Thyroid gland (tissue), 4 donors: Measurements from ENCODE around the gene SBK1. TPM values are rescaled to one million over a fixed set of nuclear protein-coding genes. Genes with fewer than 3 reads are reported as not detected.

ENCODE experiments used
- DNase-seq, 2 donors: peaks; one replicate each; pipeline ENCODE4 v3.0.0-alpha.2; 2019
- H3K27ac ChIP-seq, 3 donors: fragments of 200-600 bp; sonication (generic); 1 replicate in 2 of 3; 2 replicates in 1 of 3; pipeline ENCODE4 v1.5.1; 2016 to 2019; ENCODE audit warnings: mild to moderate bottlenecking in 1 of 3, moderate library complexity in 1 of 3
- H3K27me3 ChIP-seq: fragments of 200-600 bp; sonication (generic); one replicate; pipeline ENCODE4 v1.5.1; 2019
- H3K36me3 ChIP-seq, 2 donors: fragments of 200-600 bp; sonication (generic); one replicate each; pipeline ENCODE4 v1.5.1; 2016 to 2019
- H3K4me1 ChIP-seq, 2 donors: fragments of 200-600 bp; sonication (generic); one replicate each; pipeline ENCODE4 v1.5.1; 2017 to 2019
- H3K4me3 ChIP-seq, 3 donors: fragments of 200-600 bp; sonication (generic); replicated peaks in 1 of 3; 1 replicate in 2 of 3; 2 replicates in 1 of 3; pipeline ENCODE4 v1.5.1; 2016; ENCODE audit warnings: mild to moderate bottlenecking in 1 of 3
- H3K9me3 ChIP-seq: fragments of 200-600 bp; sonication (generic); one replicate; pipeline ENCODE4 v1.5.1; 2017
- CTCF ChIP-seq, 6 experiments: fragments of 200-600 bp in 3 of 6; fragments of 450-650 bp in 3 of 6; sonication (generic) in 3 of 6; IDR thresholded peaks; one replicate each; pipeline ENCODE4 v1.5.1; 2016 to 2019; ENCODE audit warnings: antibody characterized with exemption in 6 of 6, mild to moderate bottlenecking in 2 of 6, inconsistent platforms in 1 of 6, moderate library complexity in 1 of 6
- POLR2A ChIP-seq, 2 donors: fragments of 450-650 bp; IDR thresholded peaks; one replicate each; pipeline ENCODE4 v1.6.1; 2017; ENCODE audit warnings: antibody characterized with exemption in 2 of 2, mild to moderate bottlenecking in 2 of 2, moderate library complexity in 1 of 2
- WGBS, 2 donors: methylation state at CpG; one replicate each; pipeline ENCODE4 v1.1.5; 2017; 5-methylcytosine and 5-hydroxymethylcytosine counted together
- intact Hi-C: fragments of 100-400 bp; cut with DNase I; formaldehyde crosslinking; loops from one replicate; pipeline ENCODE4 v1.15.1; 2023
- total RNA-seq, 4 donors: library from RNA; depleted of rRNA; stranded (reverse); fragments of >200 nt; gene quantifications; one replicate each; pipeline ENCODE4 v1.2.3, GENCODE V29; 2016

The SBK1 gene
- total RNA-seq, 4 donors from 2014 or later: 2.8 to 6.8 (median 4.8) TPM

DNA sequence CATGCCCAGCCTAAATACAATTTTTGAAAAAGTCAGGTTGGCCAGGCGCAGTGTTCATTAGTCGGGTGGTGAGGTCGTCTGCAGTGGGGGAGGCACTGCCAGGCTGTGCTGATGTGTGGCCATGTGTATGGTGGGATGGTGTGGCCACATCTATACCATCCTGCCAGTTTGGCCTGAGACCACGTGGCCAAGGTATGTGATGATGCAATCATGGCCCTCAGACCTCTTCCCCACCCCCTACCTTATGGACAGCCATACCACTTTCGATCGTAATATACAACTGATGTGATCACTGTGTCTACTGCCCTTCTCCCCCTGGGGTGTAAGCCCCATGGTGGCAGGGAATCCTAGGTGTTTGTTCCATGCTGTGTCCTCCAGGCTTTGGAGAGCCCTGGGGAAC is 23.7 kb downstream of the SBK1 start:
- TF ChIP-seq POLR2A (IDR thresholded peaks at IDR 0.05) (no peak), CTCF (IDR thresholded peaks at IDR 0.05) (no peak)
- H3K4me3 ChIP-seq: no peak overlapping the region
- H3K27ac ChIP-seq: no peak overlapping the region
- no peaks in the 10 kb centered on the region for H3K36me3 ChIP-seq
- H3K27me3 ChIP-seq: no peaks in the 10 kb centered on the region
- no peak for DNase-seq
- intact Hi-C loops: loop anchor here (2.0 kb wide), 1 partner anchor 37 kb away; no protein-coding TSS in a partner anchor
- H3K4me1 ChIP-seq: no peaks in the 10 kb centered on the region
- WGBS, 2 donors: 84 to 88% methylated on average over 4 to 6 of the region's 6 CpGs
- H3K9me3 ChIP-seq: no peaks in the 10 kb centered on the region

DNA sequence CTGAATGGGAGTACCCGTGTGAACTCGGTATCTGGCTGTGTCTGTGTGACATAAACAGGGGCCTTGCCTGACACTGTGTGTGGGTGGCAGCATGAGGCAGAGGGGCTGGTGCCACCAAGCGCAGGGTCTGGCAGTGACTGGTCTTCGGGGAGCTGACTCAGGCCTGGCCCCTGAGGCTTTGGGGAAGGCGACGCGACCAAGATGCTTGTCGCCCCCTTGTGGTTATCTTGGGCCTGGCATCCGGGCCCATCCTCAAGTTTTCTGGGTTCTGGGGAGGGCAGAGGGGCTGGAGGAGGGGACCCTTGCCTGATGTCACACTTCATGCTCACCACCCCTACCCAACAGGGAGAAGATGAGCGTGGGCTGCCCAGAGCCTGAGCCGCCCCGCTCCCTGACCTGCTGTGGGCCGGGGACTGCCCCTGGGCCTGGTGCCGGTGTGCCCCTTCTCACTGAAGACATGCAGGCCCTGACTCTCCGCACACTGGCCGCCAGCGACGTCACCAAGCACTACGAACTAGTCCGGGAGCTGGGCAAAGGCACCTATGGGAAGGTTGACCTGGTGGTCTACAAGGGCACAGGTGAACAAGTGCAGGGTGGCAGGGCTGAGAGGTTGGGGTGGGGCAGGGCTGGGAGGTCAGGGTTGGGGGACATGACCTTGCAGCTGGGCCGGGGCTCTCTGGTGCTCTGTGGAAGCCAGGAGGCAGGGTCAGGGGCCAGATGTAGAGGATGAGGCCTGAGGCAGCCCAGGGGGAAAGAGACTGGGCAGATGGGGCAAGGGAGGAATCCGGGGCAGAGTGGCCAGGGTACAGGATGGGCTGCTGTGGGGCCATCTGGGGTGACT is 24.9 kb downstream of the SBK1 start:
- no peak overlapping the region for H3K27ac ChIP-seq
- whole genome bisulfite sequencing, 2 donors: 45 to 63% methylated on average over 11 to 17 of the region's 22 CpGs
- H3K9me3 ChIP-seq: no peaks in the 10 kb centered on the region
- H3K27me3 ChIP-seq: no peaks in the 10 kb centered on the region
- H3K4me1 ChIP-seq: no peaks in the 10 kb centered on the region
- peak; percentile 57 to 60 for DNase-seq
- intact Hi-C loops: loop anchor here (2.0 kb wide), 1 partner anchor 38 kb away; no protein-coding TSS in a partner anchor
- no peak for TF ChIP-seq POLR2A (IDR thresholded peaks at IDR 0.05)
- peak; percentile 51 to 85 (median 68) for TF ChIP-seq CTCF (IDR thresholded peaks at IDR 0.05)
- no peak overlapping the region for H3K4me3 ChIP-seq
- H3K36me3 ChIP-seq: no peaks in the 10 kb centered on the region

GRCh38 chr16:28318042-28318744 is 25.9 kb downstream of the SBK1 start:
- WGBS, 2 donors: 92 to 93% methylated on average over 9 of the region's 9 CpGs
- no peaks in the 10 kb centered on the region for H3K4me1 ChIP-seq
- intact Hi-C loops: no loop called here
- DNase-seq: no peak
- no peak overlapping the region for H3K27ac ChIP-seq
- H3K27me3 ChIP-seq: no peaks in the 10 kb centered on the region
- no peak for TF ChIP-seq CTCF (IDR thresholded peaks at IDR 0.05)
- TF ChIP-seq POLR2A (IDR thresholded peaks at IDR 0.05): no peak
- H3K9me3 ChIP-seq: no peaks in the 10 kb centered on the region
- no peaks in the 10 kb centered on the region for H3K36me3 ChIP-seq
- H3K4me3 ChIP-seq: no peak overlapping the region

DNA sequence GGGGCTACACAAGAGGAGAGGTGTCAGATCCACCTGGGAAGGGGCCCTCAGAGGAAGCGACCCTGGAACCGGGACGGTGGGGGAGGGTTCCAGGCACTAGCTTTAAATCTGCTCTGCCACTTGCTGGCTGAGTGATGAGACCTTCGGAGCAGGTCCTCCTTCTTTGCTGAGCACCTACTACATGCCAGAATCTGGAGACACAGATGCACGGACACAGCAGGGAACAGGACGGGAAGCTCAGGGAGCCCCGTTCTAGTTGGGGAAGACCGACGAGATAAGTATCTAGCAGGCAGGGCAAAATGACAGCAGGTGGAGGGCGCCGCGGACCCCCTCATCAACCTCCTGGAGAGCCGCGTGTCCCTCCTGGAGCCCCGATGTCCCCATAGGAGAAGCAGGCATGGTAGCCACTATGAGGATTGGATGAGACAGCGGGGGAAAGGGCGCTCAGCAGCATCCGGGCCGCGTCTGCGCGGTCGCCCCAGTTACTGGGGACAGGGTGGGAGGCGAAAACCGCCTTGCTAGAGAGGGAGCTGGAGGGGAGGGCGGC is 27.2 kb downstream of the SBK1 start:
- no peak for DNase-seq
- H3K4me3 ChIP-seq: no peak overlapping the region
- no peaks in the 10 kb centered on the region for H3K9me3 ChIP-seq
- H3K27ac ChIP-seq: no peak overlapping the region
- H3K4me1 ChIP-seq: no peaks in the 10 kb centered on the region
- WGBS, 2 donors: 93 to 94% methylated on average over 26 of the region's 26 CpGs
- no peaks in the 10 kb centered on the region for H3K36me3 ChIP-seq
- TF ChIP-seq CTCF (IDR thresholded peaks at IDR 0.05) (no peak), POLR2A (IDR thresholded peaks at IDR 0.05) (no peak)
- no peaks in the 10 kb centered on the region for H3K27me3 ChIP-seq
- intact Hi-C loops: no loop called here
